Measurements from ENCODE around the gene SEMA5B.

SEMA5B gene

DNA sequence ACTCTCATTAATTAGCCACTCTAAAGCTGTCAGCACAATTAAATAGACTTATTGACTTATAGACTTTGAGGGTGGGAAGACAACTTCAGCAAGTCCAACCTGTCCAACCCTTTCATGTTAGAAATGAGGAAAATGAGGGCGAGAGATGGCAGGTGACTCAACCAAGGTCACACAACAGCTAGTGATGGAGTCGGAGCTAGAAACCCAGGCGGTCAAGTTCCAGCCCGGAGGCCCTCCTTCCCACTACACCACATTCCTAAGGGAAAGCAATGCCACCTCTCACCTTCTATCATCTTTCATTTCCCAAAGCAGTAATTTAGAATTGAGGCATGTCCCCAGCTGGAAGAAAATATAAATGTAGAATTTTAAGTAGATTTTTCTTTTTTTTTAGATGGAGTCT lies 28.7 kb downstream of the SEMA5B start:
- Histone ChIP-seq H3K27ac (no peak overlapping the region), H3K27me3 (peaks cover 4% of the 10 kb centered on the region), H3K4me1 (ENCODE audit: control insufficient read depth in 1 of 2, insufficient read depth in 1 of 2, low read depth in 1 of 2, low read length in 1 of 2) (no peaks in the 10 kb centered on the region), H3K9me3 (no peaks in the 10 kb centered on the region), H3K4me3 (ENCODE audit: low read depth in 1 of 2, low read length in 1 of 2) (no peak overlapping the region), H3K36me3 (no peaks in the 10 kb centered on the region)
- TF ChIP-seq, protein P1, sequence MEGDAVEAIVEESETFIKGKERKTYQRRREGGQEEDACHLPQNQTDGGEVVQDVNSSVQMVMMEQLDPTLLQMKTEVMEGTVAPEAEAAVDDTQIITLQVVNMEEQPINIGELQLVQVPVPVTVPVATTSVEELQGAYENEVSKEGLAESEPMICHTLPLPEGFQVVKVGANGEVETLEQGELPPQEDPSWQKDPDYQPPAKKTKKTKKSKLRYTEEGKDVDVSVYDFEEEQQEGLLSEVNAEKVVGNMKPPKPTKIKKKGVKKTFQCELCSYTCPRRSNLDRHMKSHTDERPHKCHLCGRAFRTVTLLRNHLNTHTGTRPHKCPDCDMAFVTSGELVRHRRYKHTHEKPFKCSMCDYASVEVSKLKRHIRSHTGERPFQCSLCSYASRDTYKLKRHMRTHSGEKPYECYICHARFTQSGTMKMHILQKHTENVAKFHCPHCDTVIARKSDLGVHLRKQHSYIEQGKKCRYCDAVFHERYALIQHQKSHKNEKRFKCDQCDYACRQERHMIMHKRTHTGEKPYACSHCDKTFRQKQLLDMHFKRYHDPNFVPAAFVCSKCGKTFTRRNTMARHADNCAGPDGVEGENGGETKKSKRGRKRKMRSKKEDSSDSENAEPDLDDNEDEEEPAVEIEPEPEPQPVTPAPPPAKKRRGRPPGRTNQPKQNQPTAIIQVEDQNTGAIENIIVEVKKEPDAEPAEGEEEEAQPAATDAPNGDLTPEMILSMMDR (IDR thresholded peaks at IDR 0.05), result no peak

DNA sequence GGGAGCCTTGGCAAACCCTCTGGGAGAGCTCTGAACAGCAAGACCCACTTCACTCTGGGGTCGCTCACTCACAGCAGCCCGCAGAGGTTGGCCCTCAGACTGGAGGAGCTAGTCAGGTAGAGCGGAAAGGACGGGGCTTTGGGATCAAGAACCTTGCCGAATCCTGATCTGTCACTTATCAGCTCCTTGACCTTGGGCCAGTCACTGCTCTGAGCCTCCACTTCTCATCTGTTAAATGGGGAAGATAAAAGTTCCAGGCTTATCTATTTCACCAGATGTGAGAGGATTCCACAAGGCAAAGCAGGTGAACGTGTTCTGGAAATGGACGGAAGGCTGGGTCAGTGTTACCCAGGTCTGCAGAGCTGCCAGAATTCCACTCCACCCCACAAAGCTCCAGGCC lies 29.4 kb downstream of the SEMA5B start:
- Histone ChIP-seq H3K9me3 (no peaks in the 10 kb centered on the region), H3K27me3 (peaks cover 11% of the 10 kb centered on the region), H3K36me3 (no peaks in the 10 kb centered on the region), H3K4me3 (ENCODE audit: low read depth in 1 of 2, low read length in 1 of 2) (no peak overlapping the region), H3K27ac (no peak overlapping the region), H3K4me1 (ENCODE audit: control insufficient read depth in 1 of 2, insufficient read depth in 1 of 2, low read depth in 1 of 2, low read length in 1 of 2) (no peaks in the 10 kb centered on the region)
- TF ChIP-seq, protein P1 (IDR thresholded peaks at IDR 0.05), result no peak

DNA sequence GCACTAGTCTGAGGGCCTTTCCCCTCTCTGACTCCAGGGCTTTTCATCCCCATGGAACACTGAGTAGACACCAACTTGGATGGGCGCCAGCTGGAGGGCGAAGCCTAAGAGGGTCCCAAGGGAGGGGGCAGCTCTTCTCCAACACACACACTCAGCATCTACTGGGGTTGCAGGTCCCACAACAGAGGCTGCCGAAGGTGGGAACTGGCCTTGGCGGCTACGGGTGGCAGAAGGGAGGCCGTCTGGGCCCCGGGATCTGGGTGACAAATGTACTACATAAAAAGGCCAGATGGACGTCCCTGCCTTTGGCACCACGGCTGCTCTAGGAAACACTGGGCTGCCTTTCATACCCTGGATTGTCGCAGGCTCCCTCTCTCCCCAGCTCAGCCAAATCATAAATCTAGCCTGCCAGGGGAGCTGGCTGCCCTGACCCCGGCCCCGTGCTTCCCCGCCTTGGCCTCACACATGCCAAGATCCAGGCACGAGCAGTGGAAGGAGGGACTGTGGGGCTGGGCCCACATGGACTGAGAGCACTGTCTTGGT lies 31.5 kb downstream of the SEMA5B start:
- H3K36me3 ChIP-seq, result no peaks in the 10 kb centered on the region
- TF ChIP-seq, protein P1 (IDR thresholded peaks at IDR 0.05), result no peak
- H3K4me1 ChIP-seq (ENCODE audit: control insufficient read depth in 1 of 2, insufficient read depth in 1 of 2, low read depth in 1 of 2, low read length in 1 of 2), result no peaks in the 10 kb centered on the region
- no peak overlapping the region for H3K4me3 ChIP-seq (ENCODE audit: low read depth in 1 of 2, low read length in 1 of 2)
- peaks cover 32% of the 10 kb centered on the region for H3K27me3 ChIP-seq
- no peaks in the 10 kb centered on the region for H3K9me3 ChIP-seq
- no peak overlapping the region for H3K27ac ChIP-seq

GRCh38 chr3:122994954-122995353 lies 32.6 kb downstream of the SEMA5B start:
- Histone ChIP-seq H3K9me3 (no peaks in the 10 kb centered on the region), H3K27me3 (peaks cover 43% of the 10 kb centered on the region), H3K36me3 (no peaks in the 10 kb centered on the region), H3K4me3 (ENCODE audit: low read depth in 1 of 2, low read length in 1 of 2) (no peak overlapping the region), H3K4me1 (ENCODE audit: control insufficient read depth in 1 of 2, insufficient read depth in 1 of 2, low read depth in 1 of 2, low read length in 1 of 2) (no peaks in the 10 kb centered on the region), H3K27ac (no peak overlapping the region)
- TF ChIP-seq, protein P1 (IDR thresholded peaks at IDR 0.05), result no peak

GRCh38 chr3:122993124-122993978 lies 34.2 kb downstream of the SEMA5B start:
- TF ChIP-seq, protein P1 (IDR thresholded peaks at IDR 0.05), result no peak
- H3K4me1 ChIP-seq (ENCODE audit: control insufficient read depth in 1 of 2, insufficient read depth in 1 of 2, low read depth in 1 of 2, low read length in 1 of 2), result no peaks in the 10 kb centered on the region
- H3K9me3 ChIP-seq, result no peaks in the 10 kb centered on the region
- no peaks in the 10 kb centered on the region for H3K36me3 ChIP-seq
- H3K27me3 ChIP-seq, result peaks cover 59% of the 10 kb centered on the region
- no peak overlapping the region for H3K27ac ChIP-seq
- H3K4me3 ChIP-seq (ENCODE audit: low read depth in 1 of 2, low read length in 1 of 2), result no peak overlapping the region

All from neutrophil (primary cell).